ENCODE data around the gene PTPRU.

Gene PTPRU

DNA sequence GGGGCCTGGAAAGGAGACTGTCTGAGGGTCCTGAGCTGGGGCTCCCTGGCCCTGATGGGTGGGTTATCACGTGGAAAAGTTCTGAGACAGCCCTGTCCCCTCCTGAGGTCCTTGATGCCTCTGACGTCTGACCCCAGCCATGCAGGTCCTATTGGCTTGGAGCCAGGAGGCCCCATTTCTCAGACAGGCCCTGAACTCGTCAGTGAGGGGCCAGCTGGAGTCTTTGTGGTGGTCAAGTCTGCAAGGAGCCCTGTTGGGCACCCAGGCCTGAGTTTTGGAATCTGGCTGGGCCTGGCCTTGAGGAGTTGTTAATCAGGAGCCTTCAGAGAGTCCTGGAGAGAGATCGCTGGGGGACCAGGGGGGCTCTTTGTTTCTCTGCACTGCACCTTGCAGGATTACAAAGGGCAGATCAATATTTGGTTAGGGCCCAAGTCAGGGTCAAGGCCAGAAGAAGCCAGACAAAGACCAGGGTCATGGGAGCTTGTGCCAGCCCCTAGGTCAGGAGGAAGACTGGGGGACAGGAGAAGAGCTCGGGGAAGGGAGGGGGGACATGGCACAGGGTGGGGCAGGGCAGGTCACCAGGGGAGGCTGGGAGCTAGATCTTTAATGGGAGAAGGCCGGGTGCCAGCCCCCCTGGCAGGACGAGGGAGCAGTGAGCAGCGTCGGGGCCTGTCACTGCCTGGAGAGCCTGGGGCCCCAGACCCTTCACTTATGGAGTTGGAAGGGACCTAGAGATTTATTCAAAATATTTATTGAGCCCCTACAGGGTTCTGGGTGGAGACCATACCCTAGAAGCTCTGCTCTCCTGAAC is 83.2 kb downstream of the PTPRU start:
- no peak for DNase-seq

DNA sequence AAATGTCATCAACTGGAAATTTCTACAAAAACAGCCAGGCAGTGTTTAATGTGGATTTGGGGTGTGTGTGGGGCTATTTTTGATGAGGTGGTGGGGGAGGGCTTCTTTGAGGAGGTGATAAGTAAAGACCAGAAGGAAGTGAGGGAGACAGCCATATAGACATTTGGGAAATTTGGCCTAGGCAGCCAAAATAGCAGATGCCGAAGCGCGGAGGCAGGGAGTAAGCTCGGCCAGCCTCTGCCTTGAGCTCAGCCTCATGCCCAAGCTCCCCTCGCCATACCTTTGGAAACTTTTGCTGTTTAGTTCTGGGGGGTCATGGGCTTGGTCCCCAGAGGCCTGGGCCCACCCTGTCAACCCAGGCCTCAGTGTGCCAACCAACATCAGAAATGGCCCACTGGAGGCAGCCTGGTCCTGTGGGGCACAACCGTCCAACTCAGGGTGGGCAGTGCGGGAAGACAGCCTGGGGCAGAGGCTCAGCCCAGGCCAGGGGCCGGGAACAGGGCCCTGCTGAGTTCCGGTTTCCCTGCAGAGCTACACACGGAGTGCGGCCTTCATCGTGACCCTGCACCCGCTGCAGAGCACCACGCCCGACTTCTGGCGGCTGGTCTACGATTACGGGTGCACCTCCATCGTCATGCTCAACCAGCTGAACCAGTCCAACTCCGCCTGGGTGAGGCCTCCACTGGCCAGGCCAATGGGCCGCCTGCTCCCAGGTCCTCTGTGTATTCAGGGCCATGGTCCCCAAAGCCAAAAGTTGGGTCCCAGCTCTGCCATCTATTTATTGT is 84.0 kb downstream of the PTPRU start:
- DNase-seq, result no peak

DNA sequence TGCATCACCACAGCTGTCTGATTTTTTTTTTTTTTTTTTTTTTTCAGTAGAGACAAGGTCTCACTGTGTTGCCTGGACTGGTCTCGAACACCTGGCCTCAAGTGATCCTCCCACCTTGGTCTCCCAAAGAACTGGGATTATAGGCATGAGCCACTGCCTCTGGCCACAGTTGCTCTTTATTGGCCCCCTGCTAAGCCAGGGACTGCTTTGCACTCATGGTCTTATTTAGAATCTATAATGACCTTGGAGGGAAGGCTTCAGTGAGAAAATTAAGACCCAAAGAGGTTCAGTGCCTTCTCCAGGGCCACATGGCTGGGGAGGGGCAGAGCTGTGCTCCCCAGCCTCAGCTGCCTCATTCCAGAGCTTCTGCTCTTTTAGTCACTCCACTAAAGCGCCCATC is 84.9 kb downstream of the PTPRU start:
- no peak for DNase-seq

DNA sequence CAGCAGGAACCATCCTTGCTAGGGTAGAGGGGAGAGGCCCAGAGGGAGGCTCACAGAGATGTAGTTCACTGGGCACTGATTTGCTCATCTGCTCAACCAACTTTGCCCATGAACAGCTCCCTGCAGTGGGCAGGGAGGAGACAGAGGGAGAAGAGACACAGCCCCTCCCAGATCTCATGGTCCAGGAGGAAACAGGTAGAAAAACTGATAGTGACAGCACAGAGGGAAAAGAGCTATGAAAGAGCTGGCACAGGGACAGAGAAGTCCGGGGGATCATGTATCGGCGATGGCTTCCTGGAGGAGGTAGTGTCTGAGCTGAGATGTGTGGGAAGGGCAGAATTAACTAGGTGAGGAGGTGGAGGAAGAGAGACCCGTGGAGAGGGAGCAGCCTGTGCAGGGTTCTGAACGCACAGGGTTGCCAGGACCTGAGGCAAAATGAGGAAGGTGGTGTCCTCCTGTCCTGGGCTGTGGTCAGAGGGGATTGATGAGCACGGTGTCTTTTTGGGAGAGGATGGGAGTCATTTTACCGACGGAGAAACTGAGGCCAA is 85.9 kb downstream of the PTPRU start:
- DNase-seq, result no peak

DNA sequence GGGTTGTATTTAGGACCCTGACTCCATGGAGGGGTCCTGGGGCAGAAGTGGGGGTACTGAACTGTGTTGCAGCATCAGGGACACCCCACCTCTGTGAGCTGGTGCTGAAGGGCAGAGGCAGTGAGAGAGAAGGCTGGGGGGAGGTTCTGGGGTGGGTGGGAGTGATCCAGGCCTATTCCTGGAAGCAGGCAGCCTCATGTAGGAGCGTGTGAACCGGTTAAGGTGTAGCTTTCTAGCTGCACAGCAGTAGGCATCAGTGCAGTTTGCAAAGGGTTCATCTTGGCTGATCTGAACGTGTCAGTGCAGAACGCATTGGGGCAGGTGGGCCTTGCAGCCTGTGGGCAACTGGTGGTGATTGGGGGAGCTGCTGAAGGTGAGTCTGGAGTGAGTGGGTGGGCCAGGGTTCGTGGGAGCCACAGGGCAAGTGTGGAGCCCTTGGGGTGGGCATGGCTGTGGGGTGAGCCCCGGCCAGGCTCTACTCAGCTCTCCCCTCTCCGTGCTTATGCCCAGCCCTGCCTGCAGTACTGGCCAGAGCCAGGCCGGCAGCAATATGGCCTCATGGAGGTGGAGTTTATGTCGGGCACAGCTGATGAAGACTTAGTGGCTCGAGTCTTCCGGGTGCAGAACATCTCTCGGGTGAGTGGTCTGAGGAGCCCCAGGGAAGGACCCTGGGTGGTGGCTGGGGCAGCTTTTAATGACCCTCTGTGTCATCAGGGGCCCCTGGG is 86.7 kb downstream of the PTPRU start:
- no peak for DNase-seq

DNA sequence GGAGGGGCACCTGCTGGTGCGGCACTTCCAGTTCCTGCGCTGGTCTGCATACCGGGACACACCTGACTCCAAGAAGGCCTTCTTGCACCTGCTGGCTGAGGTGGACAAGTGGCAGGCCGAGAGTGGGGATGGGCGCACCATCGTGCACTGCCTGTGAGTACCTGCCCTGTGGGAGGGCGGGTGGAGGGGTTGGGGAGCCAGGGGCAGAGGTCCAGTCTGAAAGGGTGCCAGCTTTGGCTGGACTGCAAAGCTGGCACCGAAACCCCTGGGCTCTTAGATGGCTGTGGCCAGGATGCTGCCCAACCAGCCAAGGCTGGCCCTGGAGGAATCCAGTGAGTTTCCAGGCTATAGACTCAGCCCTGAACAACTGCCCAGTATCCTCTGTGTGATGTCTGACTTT is 87.3 kb downstream of the PTPRU start:
- DNase-seq, result no peak

DNA sequence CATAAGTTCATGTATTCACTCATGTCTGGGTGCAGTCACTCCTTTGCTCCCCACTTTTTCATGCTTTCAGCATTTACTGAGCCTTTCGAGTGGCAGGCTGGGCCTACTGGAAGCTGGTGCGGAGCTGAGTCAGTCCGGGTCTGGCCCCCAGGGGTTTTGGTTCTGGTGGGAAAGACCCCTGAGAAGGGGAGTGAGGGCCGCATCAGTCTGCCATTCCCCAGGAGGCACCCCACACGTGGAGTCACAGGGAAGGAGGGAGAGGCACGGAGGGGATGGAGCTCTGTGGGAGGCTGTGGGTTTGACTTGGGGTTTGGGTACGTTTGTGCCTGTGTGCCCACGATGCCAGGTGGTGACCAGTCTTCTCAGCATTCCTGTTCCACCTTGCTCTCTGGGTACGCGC is 87.9 kb downstream of the PTPRU start:
- DNase-seq, result no peak

DNA sequence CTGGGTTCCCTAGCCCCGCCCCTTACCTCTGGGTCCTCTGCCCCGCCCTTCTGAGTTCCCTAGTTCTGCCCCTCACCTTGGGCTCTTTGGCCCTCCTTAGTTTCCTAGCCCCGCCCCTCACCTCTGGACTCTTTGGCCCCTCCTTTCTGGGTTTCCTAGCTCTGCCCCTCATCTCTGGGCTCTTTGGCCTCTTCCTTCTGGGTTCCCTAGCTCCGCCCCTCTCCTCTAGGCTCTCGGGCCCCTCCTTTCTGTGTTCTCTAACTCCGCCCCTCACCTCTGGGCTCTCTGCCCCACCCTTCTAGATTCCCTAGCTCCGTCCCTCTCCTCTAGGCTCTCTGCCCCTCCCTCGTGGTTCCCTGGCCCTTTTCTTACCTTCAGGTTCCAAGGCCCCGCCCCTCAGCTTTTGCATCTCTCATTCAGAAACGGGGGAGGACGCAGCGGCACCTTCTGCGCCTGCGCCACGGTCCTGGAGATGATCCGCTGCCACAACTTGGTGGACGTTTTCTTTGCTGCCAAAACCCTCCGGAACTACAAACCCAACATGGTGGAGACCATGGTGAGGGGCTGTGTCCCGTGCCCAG is 88.5 kb downstream of the PTPRU start:
- DNase-seq, result no peak

DNA sequence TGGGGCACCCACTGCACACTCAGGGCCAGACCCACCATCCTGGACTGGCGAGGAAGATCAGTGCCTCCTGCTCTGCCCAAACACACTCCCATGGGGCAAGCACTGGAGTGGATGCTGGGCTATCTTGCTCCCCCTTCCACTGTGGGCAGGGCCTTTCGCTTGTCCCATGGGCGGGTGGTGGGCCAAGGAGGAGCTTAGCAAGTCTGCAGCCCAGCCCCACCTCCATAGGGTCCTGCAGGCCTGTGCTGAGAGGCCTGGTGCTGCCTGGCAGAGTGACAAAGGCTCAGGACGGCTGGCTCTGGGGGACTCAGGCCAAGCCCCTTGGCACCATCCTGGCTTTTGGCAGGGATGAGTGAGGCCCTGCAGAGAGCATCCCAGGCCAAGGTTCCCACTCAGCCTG is 89.4 kb downstream of the PTPRU start:
- DNase-seq, result peak in 1 of 2 experiments; percentile 57

DNA sequence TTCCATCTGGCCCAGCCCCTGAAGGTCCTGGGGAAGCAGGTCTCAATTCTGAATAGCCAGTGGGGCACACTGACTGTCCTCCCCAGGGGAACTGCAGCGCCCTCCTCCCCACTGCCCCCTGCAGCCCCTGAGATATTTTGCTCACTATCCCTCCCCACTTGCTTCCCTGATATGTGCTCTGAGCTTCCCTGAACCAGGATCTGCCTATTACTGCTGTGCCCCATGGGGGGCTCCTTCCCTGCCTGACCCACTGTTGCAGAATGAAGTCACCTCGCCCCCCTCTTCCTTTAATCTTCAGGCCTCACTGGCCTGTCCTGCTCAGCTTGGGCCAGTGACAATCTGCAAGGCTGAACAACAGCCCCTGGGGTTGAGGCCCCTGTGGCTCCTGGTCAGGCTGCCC is 89.8 kb downstream of the PTPRU start:
- no peak for DNase-seq

DNA sequence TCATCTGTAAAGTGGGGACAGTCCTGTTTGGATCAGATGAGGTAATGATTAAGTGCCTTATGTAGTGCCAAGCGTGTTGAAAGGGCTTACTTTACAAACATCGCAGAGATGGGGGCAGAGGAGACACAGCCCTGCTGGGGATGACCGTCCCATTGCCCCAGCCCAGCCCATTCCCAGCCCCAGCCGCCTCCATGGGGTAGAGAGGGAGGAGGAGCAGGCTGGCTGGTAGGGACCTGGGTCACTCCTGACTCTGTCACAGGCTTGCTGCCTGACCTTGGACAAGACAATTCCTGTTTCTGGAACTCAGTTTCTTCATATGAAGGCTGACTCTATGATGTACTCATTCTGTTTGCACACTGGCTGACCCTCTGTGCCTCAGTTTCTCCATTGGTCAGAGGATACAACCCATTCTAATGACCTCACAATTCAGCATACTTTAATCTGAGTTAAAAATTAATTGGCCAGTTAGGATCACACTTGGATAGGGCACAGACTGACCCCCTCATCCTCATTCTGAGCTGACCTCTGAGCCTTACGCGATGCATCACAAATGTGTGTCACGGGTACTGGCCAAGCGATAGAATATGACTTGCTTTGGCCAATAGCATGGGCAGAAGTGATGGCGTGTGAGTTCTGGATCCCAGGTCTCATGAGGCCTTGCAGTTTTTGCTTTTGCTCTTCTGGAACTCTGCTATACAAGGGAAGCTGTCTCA is 91.1 kb downstream of the PTPRU start:
- no peak for DNase-seq

DNA sequence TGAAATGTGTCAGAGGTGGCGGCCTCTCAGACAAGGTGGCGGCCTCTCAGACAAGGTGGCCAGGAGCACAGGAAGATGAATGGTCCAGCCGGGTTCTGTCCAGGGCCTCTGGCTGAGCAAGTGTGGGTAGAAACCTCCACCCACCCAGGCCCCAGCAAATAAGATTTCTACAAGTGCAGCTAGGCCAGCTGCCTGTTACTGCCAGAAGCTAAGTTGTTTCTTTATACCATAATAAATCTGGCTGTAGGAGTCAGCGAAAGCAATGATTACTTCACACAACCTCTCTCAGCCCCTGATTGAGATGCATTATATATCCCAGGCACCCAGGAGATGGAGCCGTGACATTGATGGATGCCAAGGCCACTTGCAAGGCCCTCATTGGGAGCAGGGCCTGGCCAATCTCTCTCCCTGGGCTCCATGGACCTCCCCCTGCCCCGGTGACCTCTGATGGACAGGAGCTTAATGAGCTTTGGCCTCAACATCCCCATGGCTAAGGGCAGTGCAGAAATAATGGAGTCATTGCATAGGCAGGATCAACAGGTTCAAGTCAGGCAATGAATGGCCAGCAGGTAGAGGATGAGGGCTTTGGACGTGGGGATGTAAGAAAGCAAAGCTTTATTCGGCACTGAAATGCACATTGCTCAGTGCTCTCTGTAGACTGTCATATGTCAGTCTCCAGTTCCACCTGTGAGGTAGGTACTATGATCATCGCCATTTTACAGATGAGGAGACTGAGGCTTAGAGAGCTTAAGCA is 92.9 kb downstream of the PTPRU start:
- no peak for DNase-seq

DNA sequence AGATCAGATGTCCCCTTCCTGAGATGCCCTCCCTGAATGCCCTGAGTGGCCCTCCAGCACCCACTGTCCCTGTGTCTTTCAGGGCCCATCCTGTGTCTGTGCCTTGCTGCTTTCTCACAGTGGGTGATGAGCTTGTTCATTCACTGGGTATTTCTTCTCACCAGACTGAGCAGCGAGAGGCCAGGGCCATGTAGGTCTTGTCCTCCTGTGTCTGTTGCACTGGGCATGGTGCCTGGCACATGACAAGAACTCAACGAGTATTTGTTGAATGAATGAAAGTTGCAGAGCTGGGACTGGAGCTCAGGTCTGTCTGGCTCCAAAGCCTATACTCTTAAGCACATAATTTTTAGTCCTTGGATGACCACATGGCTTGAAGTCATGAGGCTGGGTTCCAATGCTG is 93.8 kb downstream of the PTPRU start:
- no peak for DNase-seq

DNA sequence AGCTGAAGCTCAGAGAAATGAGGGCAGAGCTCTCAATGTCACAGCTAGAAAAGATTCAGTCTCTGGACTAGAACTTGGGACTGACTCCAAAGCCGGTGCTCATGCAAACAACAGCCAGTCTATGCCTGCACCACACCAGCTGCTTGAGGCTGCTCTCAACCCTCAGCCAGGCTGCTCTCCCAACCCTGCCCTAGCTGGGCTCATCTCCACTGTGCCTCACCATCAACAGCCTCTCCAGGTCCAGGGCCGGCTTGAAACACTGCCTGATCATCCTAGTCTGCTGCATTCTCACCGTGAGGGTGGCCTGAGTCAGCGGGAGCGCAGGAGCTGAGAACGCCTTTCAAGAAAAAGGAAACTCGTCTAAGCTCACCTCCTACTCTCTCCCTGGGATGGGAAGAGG is 94.5 kb downstream of the PTPRU start:
- DNase-seq, result no peak

DNA sequence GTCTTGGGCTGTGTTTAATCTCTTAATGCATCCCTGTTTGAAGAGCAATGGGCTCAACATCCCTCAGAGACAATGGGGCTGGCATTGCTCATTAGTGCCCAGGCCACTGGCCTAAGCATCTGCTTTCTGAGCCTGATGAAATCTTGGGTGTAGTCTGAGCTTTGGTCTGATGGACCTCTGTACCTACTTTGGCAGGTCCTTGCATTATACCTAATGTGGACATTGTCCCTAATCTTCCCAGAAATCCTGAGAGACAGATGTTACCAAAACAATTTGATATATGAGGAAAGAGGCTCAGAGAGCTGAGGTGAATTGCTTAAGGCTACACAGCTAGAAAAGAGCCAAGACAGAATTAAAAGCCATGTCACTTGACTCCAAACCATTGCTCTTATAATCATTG is 95.0 kb downstream of the PTPRU start:
- DNase-seq, result no peak

DNA sequence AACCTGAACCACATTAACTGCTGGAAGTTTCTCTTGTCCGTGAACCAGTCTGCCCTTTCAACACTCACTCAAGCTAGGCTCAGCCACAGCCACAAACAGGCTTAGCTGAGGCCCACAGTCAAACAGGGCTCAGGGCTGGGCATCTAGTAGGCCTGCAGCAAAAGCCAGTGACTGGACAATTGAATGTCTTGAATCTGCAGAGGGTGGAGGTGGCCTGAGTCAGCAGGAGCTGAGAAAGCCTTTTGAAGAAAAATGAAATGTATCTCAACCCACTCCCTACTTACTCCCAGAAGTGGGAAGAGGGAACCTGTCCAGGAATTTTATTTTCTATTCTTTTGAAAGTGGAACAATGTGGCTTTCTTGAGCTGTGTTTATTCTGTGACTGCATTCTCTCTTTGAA is 95.4 kb downstream of the PTPRU start:
- DNase-seq, result no peak

DNA sequence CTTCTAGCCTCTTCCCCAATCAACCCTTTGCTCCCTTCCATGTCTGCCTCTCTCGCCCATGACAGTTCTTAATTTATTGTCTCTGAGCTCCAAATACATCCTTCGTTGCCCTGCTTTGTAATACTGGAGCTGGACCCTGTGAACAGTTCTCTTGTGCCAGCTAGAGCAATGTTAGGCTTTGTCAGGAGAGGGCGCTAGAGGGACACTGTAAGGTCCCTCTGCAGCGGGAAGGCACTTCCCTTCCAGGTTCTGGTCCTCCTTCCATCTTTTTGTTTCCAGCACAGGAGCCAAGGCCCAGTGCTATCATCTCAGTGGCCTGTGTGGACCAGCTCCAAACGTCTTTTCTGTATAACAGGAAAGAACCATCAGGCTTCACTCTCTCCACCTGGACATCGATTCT is 95.9 kb downstream of the PTPRU start:
- peak; percentile 8 to 44 for DNase-seq

DNA sequence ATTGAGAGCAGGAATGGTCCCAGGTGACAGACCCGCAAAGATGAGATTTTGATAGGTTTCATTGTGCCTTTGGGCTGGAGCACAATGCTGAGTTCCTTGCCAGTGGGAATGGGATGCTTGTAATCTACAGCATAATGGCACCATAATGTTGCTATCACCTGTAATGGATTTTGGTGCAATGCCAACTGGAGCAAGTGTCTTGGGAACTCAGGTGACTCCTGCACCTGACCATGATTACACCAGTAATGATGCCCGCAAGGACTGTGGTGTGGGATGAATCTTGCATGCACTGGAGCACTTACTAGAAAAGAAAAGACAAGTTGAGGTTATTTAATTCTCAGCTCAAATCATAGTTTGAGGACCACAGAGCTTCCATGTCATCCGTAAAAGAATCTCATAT is 96.7 kb downstream of the PTPRU start:
- no peak for DNase-seq

DNA sequence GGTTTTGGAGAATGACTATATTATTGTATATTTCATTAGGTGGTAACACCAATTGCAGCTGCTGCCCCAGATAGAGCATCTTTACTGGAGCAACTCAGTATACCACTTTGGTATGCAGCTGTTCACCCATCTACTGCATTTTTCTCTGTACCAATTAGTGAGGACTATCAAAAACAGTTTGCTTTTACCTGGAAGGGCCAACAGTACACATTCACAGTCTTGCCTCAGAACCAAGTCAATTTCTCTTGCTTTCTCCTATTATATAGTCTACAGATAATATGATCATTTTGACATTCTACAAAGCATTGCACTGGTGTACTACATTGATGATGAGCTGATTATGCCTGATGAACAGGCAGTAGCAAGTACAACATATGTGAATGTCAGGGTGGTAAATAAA is 99.3 kb downstream of the PTPRU start:
- no peak for DNase-seq

DNA sequence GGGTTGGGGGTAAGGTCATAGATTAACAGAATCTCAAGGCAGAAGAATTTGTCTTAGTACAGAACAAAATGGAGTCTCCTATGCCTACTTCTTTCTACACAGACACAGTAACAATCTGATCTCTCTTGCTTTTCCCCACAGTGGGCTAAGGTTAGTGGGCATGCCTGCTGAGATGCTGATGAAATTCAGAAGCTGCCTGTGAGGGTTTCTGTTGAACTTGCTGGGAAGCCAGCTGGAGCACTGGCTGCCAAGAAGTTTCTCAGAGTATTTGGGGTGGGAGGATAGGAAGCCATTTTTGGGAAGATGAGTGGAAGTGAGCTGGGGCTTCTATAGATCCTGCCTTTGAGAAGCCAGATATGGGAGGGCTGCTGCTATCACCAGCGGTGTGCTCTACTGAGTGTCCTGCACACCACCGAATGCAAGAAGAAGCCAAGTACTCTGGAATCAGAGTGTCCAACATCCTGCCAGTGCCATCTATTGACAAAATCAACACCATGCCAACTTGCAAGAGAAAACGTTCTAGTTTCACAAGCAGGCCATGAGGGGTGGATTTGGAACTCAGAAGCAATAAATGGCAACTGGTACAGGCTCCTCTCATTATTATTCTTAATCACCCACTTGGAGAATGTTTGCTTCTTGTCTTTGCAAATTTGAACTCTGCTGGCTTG is 102.7 kb downstream of the PTPRU start:
- DNase-seq, result no peak

DNA sequence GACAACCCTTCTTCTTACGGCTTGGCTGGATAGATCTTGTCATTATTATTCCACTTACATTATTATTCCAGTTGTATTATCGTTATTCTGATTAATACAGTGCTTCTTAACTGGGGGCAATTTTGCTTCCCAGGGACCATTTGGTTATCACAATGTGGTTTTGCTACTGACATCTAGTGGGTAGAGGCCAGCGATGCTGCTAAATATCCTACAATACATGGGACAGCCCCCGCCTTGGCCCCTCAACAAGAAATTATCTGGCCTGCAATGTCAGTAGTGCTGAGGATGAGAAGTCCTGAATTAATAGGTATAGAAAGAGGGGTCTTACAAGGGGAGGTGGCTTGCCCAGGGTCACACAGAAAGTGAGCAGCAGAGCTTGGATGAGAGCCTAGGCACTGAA is 105.6 kb downstream of the PTPRU start:
- no peak for DNase-seq

Data from NCI-H446 (cell line).